Amygdala (tissue), 56 donors: ENCODE data around the gene CD44.
"Not testable (repeated sequence)": the region's sequence is repeated elsewhere in the genome, so short reads cannot be mapped to it uniquely, and the experiment has no call there.

ENCODE experiments used
- DNase-seq, 56 donors: peaks; one replicate each; lab custom pipeline; 2025; lab: John Stamatoyannopoulos, UW

CD44 gene

GRCh38 chr11:35138943-35139721, at the start of gene CD44:
CD44 (plus strand) TSS chr11:35139171; CDS start chr11:35139304, 133 bp downstream.
- DNase-seq = peak in 8 of 56 donors; percentile 9 to 48 (median 20)

GRCh38 chr11:35089666-35090065, 49.3 kb upstream of the CD44 start:
- DNase-seq = no peak

DNA sequence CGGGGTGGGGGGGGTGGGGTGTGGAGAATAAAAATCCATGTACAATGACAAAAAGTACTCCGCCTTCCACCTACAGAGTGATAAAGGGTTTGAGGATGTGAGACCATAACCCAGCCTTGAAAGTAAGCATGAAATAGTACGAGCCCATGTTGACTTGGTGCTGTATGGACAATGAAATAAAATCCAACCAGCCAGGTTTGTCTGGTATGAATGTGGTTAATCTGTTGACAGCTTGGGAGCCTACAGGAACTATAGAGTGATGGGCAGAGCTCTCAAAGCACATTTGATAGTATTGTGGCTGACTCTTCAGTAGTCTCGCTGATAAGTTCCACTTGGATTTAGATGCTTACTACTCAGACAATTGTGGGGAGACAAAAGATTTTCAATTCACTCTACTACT, 48.8 kb upstream of the CD44 start:
- no peak for DNase-seq

DNA sequence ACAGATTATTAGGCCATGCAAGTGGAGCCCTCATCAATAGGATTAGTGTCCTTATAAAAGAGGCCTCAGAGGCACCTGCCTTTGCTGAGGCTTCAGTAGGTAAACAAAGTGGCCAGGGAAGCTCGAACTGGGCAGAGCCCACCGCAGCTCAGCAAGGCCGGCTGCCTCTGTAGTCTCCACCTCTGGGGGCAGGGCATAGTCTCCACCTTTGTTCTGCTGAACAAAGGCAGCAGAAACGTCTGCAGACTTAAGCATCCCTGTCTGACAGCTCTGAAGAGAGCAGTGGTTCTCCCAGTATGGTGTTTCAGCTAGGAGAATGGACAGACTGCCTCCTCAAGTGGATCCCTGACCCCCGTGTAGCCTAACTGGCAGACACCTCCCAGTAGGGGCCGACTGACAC, 48.0 kb upstream of the CD44 start:
- not testable (repeated sequence) for DNase-seq

DNA sequence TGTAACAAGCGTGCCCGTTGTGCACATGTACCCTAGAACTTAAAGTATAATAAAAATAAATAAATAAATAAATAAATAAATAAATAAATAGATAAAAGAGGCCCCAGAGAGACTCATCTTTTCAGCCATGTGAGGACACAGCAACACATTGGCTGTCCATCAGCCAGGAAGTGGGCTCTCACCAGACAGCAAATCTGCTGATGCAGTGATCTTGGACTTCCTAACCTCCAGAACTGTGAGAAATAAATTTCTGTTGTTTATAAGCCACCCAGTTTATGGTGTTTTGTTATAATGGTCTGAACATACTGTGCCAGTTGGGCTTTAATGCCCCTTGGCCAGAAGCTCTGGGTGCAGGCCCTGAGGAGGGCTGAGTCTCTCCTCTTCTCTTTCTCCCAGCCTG, 42.2 kb upstream of the CD44 start:
- no peak for DNase-seq

DNA sequence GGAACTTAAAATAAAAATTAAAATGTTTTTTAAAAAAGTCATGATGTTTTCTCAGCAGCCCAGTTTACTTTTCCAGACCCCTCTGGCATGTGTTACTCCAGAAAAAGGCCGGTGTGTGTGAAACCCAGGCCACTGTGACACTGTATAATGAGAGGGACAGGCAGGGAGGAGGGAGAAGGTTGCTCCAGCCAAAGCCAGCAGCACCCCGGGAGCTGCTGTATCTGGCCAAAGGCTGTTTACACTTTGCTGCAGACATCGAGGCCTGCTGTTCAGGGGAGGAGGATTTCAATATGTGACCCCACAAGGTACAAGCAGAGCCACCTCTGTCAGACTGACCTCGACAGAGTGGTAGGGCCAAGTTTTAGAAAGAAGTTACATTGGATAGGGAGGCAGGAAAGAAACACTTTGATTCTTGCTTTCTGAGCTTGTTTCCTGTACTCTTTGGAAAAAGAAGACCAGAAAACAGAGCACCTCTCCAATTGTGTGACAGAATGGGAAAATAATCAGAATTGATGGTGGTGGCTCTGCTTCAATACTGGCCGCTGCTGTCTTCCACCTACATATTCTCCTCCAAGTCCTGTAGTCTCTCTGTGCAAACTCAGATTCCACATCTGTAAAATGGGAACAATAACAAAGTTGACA, 41.0 kb upstream of the CD44 start:
- DNase-seq = no peak

DNA sequence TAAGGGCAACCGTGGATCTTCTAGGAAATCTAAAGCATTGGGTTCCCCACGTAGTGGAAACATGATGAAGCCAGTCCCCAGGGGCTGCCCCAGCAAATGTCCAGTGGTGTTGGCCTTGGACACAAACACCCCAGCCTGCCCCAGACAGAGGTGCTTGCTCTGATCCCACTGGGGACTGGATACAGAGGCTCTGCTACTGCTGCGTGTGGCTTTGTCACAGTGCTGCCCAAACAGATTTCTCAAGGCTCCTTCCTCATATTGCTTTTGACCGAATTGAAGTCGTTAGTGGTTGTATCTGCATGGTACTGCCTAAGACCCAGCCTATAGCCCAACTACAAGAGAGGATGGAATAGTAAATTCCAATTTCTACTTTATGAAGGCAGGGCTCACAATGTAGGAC, 40.1 kb upstream of the CD44 start:
- no peak for DNase-seq

- no peak for DNase-seq
Measured at GRCh38 chr11:35099278-35100012, 39.5 kb upstream of the CD44 start.

DNA sequence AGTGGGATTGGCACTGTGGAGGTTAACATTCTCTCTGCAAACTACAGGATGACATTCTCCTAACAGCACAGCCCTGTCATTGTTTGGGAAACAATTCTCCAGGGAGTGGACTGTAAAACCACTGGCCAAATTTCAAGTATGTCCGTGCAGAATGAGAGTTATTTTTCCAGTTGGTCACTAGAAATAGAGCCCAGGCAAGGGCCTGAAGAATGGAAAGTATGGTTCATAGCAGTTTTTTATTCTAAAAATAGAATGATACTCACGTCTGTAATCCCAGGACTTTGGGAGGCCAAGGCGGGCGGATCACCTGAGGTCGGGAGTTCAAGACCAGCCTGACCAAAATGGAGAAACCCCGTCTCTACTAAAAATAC, 39.0 kb upstream of the CD44 start:
- DNase-seq = no peak

DNA sequence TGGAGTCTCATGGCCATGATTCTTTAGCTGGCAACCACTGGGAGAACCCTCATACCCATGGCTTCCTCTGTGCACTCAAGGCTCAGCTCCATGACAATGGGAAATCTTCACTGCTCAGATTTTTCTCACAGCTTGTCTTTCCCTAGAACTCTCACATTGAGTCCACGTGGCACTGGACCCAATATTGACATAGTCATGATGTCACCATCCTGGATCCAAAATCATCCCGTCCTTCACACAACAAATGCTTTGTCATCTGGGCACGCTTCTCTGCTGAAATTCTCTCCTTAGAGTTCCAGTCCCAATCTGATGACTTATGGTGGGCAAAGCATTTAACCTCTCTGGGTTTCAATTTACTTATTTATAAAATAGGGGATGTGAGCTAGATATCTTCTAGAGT, 37.7 kb upstream of the CD44 start:
- DNase-seq = no peak

DNA sequence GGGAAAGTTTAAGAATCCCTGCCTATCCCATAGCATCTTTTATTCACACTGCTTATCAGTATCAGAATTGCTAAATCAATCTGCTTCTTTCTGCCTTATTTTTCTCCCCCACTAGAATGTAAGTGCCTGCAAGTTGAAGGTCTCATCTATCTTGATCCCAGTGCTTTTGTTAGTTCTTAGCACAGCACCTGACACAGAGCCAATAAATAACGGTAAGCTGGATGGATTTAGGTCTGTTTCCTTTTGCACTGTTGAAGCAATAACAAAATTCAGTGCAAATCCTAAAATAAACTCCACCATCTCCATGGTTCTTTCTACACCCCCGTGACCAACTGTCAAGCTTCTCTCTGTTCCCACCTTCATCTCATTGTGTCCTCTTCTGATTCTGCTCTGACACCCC, 36.7 kb upstream of the CD44 start:
- DNase-seq = peak in 1 of 56 donors; percentile 4

DNA sequence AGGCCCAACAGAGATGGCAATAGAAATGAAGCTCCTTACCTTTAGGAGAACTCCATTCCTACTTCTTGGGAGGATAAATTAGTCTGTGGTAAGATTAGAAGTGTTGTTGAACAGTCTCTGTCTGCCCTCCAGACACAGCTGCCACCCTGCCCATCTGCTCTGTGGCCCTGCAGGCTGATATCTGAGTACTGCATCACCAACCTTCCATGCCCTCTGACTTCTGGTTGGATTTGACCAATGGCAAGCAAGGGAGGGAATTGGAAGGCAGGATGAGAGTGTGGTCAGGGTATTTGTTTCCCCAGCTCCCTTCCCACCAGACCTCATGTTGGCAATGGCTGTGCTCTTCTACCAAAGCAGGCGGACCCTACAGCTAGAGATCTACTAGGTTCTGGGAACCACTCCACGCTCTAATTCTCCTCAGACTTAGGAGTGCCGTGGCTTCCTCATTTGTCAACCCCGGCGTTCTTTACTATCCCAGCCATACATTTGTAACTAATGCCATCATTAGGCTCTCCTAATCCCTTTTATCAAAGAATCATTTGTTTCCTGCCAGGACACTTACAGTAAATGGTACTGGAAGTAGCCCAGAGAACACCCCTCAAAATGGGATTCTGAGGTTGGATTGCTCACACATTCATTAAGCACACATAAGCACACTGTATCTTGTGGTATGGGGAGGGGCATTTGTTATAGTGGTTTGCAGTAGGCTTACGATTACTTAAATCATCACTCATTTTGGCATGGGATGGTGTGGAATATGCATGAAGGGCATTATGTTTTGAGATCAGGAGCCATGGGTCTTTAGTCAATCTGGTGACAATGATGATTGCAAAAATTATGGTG, 35.4 kb upstream of the CD44 start:
- DNase-seq = no peak

DNA sequence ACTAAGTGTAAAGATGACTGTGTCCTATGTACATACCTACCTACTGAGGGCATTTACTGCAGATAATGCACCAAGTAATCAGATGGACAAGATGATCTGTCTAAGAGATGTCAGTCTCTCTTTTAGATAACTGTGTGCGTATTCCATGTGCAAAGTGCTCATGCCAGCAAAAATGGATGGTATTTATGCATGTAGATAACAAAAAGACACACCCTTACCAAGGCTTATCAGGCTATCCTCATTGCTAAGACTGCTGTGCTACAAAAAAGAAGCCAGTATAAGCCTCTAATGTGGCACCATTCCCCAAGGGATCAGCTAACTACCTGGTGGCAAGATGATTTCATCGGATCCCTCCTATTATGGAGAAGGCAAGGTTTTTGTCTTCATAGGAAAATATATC, 34.3 kb upstream of the CD44 start:
- no peak for DNase-seq

- DNase-seq = no peak
Measured at GRCh38 chr11:35105319-35106079, 33.5 kb upstream of the CD44 start.

DNA sequence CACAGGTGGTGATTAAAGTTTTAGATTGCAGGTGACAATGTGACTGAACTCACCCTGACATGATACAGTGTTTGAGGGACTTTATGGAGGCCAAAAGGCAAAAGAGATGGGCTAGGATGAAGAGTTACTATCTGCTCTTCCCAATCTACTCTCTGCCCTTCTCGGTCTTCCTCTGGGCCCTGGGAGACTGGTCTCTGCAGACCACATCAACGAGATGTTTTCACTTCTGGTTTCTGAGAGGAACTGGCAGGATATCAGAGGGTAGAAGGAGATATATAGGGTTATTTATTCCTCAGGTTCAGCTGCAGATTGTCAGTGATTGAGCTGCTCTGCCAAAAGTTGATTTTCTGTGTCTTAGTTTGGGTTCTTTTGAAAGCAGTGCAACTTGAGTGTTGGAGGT, 32.4 kb upstream of the CD44 start:
- DNase-seq = peak in 1 of 56 donors; percentile 10

GRCh38 chr11:35107861-35108260, 31.1 kb upstream of the CD44 start:
- DNase-seq = no peak

GRCh38 chr11:35108336-35108735, 30.6 kb upstream of the CD44 start:
- not testable (repeated sequence) for DNase-seq

DNA sequence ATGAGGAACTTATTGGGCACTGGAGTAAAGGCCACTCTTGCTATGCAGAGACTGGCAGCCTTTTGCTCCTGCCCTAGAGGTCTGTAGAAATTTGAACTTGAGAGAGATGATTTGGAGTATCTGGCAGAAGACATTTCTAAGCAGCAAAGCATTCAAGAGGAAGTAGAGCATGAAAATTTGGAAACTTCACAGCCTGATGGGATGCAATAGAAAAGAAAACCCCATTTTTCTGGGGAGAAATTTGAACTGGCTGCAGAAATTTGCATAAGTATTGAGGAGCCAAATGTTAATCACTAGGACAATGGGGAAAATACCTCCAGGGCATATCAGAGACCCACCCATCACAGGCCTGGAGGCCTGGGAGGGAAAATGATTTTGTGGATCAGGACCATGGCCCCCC, 29.9 kb upstream of the CD44 start:
- no peak for DNase-seq

- DNase-seq = no peak
Measured at GRCh38 chr11:35109827-35110226, 29.1 kb upstream of the CD44 start.
